Loucy (cell line): ENCODE results near the gene AAK1.
A peak's percentile ranks its signal among the peaks of the same experiment; 100 is the strongest.

Source experiments
- H2AFZ ChIP-seq: fragments of 200-600 bp; sonication (generic); 2 replicates; pipeline ENCODE4 v1.6.0; 2016; ENCODE audit warnings: antibody characterized with exemption, mild to moderate bottlenecking, low read length, moderate library complexity
- H3F3A ChIP-seq: fragments of 200-600 bp; 2 replicates; pipeline ENCODE4 v1.6.0; 2016; ENCODE audit warnings: antibody characterized with exemption, low read depth, mild to moderate bottlenecking
- H3K27me3 ChIP-seq: fragments of 200-600 bp; sonication (generic); 2 replicates; pipeline ENCODE4 v1.6.1; 2014; ENCODE audit warnings: low read length, mild to moderate bottlenecking; ENCODE audit not compliant: insufficient read depth, poor library complexity, severe bottlenecking
- H3K36me3 ChIP-seq: fragments of 200-600 bp; sonication (generic); 2 replicates; pipeline ENCODE4 v1.6.1; 2016; ENCODE audit warnings: low read length; ENCODE audit not compliant: insufficient read depth
- H3K4me1 ChIP-seq: fragments of 200-600 bp; sonication (generic); 2 replicates; pipeline ENCODE4 v1.5.1; 2014; ENCODE audit warnings: low read length, mild to moderate bottlenecking; ENCODE audit not compliant: insufficient read depth, poor library complexity, severe bottlenecking
- H3K4me2 ChIP-seq: fragments of 200-600 bp; sonication (generic); 2 replicates; pipeline ENCODE4 v1.6.0; 2014; ENCODE audit warnings: antibody characterized with exemption, low read length, low read depth, mild to moderate bottlenecking; ENCODE audit not compliant: poor library complexity, severe bottlenecking
- H3K4me3 ChIP-seq: fragments of 200-600 bp; sonication (generic); 2 replicates; pipeline ENCODE4 v1.5.1; 2014; ENCODE audit warnings: low read length, mild to moderate bottlenecking, mixed read lengths; ENCODE audit not compliant: poor library complexity, severe bottlenecking
- H3K79me2 ChIP-seq: fragments of 200-600 bp; sonication (generic); 2 replicates; pipeline ENCODE4 v1.6.1; 2014; ENCODE audit warnings: low read length; ENCODE audit not compliant: insufficient read depth
- H3K9ac ChIP-seq: fragments of 200-600 bp; sonication (generic); 2 replicates; pipeline ENCODE4 v1.6.0; 2014; ENCODE audit warnings: mild to moderate bottlenecking, low read depth, low read length, moderate library complexity; ENCODE audit not compliant: poor library complexity, severe bottlenecking
- H3K9me2 ChIP-seq: fragments of 200-600 bp; sonication (generic); replicated peaks from 2 replicates; pipeline ENCODE4 v1.6.1; 2016; ENCODE audit warnings: low read depth, low read length, mixed read lengths
- H3K9me3 ChIP-seq: fragments of 200-600 bp; sonication (generic); 2 replicates; pipeline ENCODE4 v1.6.1; 2014; ENCODE audit warnings: mild to moderate bottlenecking, antibody characterized with exemption, low read length, low read depth; ENCODE audit not compliant: insufficient read depth
- H4K20me1 ChIP-seq: fragments of 200-600 bp; sonication (generic); 2 replicates; pipeline ENCODE4 v1.6.0; 2014; ENCODE audit warnings: antibody characterized with exemption, low read length, mild to moderate bottlenecking; ENCODE audit not compliant: insufficient read depth, poor library complexity, severe bottlenecking
- CTCF ChIP-seq: fragments of 200-600 bp; sonication (generic); conservative IDR thresholded peaks from 2 replicates; pipeline ENCODE4 v1.5.1; 2014; ENCODE audit warnings: mild to moderate bottlenecking, antibody characterized with exemption, low read length
- EZH2phosphoT487 ChIP-seq: fragments of 200-600 bp; IDR thresholded peaks from 2 replicates; pipeline ENCODE4 v1.6.1; 2018; ENCODE audit warnings: antibody characterized with exemption, mild to moderate bottlenecking, moderate library complexity, borderline replicate concordance

Gene AAK1

GRCh38 chr2:69438580-69438979 is 205.0 kb downstream of the AAK1 start:
- Histone ChIP-seq H3K4me3 (no peak overlapping the region), H3K79me2 (peaks cover 19% of the 10 kb centered on the region), H4K20me1 (no peaks in the 10 kb centered on the region), H3K4me2 (no peak overlapping the region), H2AFZ (no peak overlapping the region), H3K9ac (peak overlapping the region; percentile 90), H3K9me2 (no peaks in the 10 kb centered on the region), H3K36me3 (no peaks in the 10 kb centered on the region), H3K27me3 (no peaks in the 10 kb centered on the region), H3K4me1 (peaks cover 25% of the 10 kb centered on the region), H3F3A (no peaks in the 10 kb centered on the region), H3K9me3 (no peaks in the 10 kb centered on the region)
- TF ChIP-seq CTCF (no peak), EZH2phosphoT487 (no peak)

- H3K4me2 ChIP-seq: peak overlapping the region; percentile 96
- TF ChIP-seq EZH2phosphoT487 (no peak), CTCF (no peak)
Observed at GRCh38 chr2:69437751-69438154, 205.8 kb downstream of the AAK1 start.

DNA sequence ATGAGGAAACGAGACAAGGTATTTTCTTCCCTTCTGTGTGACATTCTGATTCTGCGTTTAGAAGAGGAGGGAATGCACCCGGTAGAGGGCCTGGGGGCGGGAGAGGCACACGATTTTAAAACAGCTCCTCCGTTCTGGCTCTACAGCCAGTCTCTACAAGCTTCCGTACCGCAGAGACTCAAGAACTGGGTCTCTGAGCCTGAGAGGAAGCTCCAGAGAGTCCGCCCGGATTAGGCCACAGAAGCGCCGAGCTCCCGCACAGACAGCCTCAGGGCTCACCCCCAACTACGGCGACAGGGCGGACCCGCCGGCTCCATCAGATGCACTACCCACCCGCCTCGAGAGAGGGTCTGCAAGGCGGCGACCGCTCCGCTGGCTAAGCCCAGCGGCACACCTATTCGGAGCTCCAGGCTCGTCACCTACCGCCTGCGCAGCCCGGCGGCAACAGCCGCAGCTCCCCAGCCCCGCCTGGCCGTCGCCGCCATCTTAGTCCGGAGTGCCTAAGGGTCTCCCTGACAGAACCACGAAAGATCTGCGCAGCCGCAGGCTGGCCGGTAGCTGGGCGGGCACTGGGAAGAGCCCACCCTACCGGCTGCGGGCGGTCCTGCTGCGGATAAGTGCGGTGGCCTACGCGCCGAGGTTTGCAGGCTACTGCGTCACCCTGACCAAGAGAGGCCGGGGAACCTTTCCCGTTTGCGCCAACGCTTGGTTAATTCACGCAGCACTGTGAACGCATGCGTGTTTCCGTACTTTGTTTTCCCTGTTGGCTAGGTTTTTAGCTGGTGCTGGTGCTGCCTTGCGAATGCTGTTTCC is 206.4 kb downstream of the AAK1 start, which contains the start of gene NFU1:
Gene NFU1, minus strand, starts transcription at position 498 of the 813 bp plus-strand sequence. Its CDS starts 13 bp downstream, at position 485.
- H3K27me3 ChIP-seq: no peaks in the 10 kb centered on the region
- H3K4me2 ChIP-seq: peak within 1 kb of the TSS; percentile 96
- peaks cover 25% of the 10 kb centered on the region for H3K4me1 ChIP-seq
- peak within 1 kb of the TSS; percentile 98 for H2AFZ ChIP-seq
- H3K9me2 ChIP-seq: no peaks in the 10 kb centered on the region
- peaks cover 19% of the 10 kb centered on the region for H3K79me2 ChIP-seq
- H3K9me3 ChIP-seq: no peaks in the 10 kb centered on the region
- H4K20me1 ChIP-seq: no peaks in the 10 kb centered on the region
- H3K36me3 ChIP-seq: no peaks in the 10 kb centered on the region
- TF ChIP-seq CTCF (peak; percentile 55), EZH2phosphoT487 (no peak)
- H3K9ac ChIP-seq: peak within 1 kb of the TSS; percentile 90
- peak within 1 kb of the TSS; percentile 94 for H3K4me3 ChIP-seq
- H3F3A ChIP-seq: no peaks in the 10 kb centered on the region

More at GRCh38 chr2:69437751-69438154, 205.8 kb downstream of the AAK1 start:
- H3K27me3 ChIP-seq: no peaks in the 10 kb centered on the region
- no peaks in the 10 kb centered on the region for H3K9me2 ChIP-seq
- peaks cover 25% of the 10 kb centered on the region for H3K4me1 ChIP-seq
- no peaks in the 10 kb centered on the region for H4K20me1 ChIP-seq
- peak overlapping the region; percentile 98 for H2AFZ ChIP-seq
- peak overlapping the region; percentile 90 for H3K9ac ChIP-seq
- no peaks in the 10 kb centered on the region for H3K9me3 ChIP-seq
- no peaks in the 10 kb centered on the region for H3F3A ChIP-seq
- H3K79me2 ChIP-seq: peaks cover 19% of the 10 kb centered on the region
- H3K4me3 ChIP-seq: peak overlapping the region; percentile 94
- H3K36me3 ChIP-seq: no peaks in the 10 kb centered on the region
